Lower leg skin (tissue), 4 donors: ENCODE results near the gene KCNQ2. TPM values are rescaled to one million over a fixed set of nuclear protein-coding genes. Genes with fewer than 3 reads are reported as not detected.

Source experiments
- DNase-seq, 2 donors: peaks; one replicate each; pipeline ENCODE4 v3.0.0-alpha.2; 2019; ENCODE audit warnings: low spot score in 2 of 2
- H3K4me3 ChIP-seq: fragments of 200-600 bp; sonication (generic); 2 replicates; pipeline ENCODE4 v1.5.1; 2017; ENCODE audit warnings: mild to moderate bottlenecking, low read depth; ENCODE audit not compliant: poor library complexity, severe bottlenecking
- POLR2A ChIP-seq, 2 donors: fragments of 450-650 bp; IDR thresholded peaks; one replicate each; pipeline ENCODE4 v1.6.1; 2016 to 2017; ENCODE audit warnings: antibody characterized with exemption in 2 of 2, mild to moderate bottlenecking in 1 of 2, moderate library complexity in 1 of 2
- WGBS, 2 donors: methylation state at CpG; one replicate each; pipeline ENCODE4 v1.1.5; 2018; 5-methylcytosine and 5-hydroxymethylcytosine counted together
- intact Hi-C: fragments of 100-400 bp; cut with DNase I; formaldehyde crosslinking; loops from one replicate; pipeline ENCODE4 v1.15.0; 2023; ENCODE audit warnings: low total_unique reads
- total RNA-seq, 4 donors: library from RNA; depleted of rRNA; stranded (reverse); fragments of >200 nt; gene quantifications; one replicate each; pipeline ENCODE4 v1.1.0, GENCODE V29; 2016
- TF ChIP-seq, protein P1 (sequence below), 3 donors: fragments of 450-650 bp; IDR thresholded peaks; one replicate each; pipeline ENCODE4 v1.5.1; 2016; ENCODE audit warnings: antibody characterized with exemption in 3 of 3, mild to moderate bottlenecking in 3 of 3, moderate library complexity in 2 of 3

The KCNQ2 gene
- total RNA-seq, 4 donors from 2014 or later = not detected

DNA sequence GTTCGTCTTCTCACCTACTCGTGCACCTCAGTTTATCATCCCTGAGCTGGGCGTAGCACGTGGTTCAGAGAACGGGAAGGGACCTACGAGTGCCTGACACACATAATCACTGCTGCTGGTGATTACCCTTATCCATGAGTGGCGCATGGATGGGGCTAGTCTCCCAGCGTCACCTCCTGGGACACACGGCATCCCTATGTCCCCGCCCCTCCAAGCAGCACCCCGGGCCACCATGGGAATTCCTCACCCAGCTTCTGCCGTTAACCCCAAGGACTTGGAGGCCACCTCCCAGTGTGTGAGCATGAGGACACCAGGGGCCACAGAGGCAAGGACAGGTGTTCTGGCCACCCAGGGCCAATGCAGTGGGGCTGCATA lies 121.1 kb downstream of the KCNQ2 start:
- H3K4me3 ChIP-seq = no peak overlapping the region
- no peak for TF ChIP-seq POLR2A (IDR thresholded peaks at IDR 0.05)
- TF ChIP-seq, protein P1, sequence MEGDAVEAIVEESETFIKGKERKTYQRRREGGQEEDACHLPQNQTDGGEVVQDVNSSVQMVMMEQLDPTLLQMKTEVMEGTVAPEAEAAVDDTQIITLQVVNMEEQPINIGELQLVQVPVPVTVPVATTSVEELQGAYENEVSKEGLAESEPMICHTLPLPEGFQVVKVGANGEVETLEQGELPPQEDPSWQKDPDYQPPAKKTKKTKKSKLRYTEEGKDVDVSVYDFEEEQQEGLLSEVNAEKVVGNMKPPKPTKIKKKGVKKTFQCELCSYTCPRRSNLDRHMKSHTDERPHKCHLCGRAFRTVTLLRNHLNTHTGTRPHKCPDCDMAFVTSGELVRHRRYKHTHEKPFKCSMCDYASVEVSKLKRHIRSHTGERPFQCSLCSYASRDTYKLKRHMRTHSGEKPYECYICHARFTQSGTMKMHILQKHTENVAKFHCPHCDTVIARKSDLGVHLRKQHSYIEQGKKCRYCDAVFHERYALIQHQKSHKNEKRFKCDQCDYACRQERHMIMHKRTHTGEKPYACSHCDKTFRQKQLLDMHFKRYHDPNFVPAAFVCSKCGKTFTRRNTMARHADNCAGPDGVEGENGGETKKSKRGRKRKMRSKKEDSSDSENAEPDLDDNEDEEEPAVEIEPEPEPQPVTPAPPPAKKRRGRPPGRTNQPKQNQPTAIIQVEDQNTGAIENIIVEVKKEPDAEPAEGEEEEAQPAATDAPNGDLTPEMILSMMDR (IDR thresholded peaks at IDR 0.05) = no peak
- intact Hi-C loops = no loop called here
- WGBS, 2 donors = 85 to 88% methylated on average over 12 of the region's 12 CpGs
- DNase-seq = no peak

DNA sequence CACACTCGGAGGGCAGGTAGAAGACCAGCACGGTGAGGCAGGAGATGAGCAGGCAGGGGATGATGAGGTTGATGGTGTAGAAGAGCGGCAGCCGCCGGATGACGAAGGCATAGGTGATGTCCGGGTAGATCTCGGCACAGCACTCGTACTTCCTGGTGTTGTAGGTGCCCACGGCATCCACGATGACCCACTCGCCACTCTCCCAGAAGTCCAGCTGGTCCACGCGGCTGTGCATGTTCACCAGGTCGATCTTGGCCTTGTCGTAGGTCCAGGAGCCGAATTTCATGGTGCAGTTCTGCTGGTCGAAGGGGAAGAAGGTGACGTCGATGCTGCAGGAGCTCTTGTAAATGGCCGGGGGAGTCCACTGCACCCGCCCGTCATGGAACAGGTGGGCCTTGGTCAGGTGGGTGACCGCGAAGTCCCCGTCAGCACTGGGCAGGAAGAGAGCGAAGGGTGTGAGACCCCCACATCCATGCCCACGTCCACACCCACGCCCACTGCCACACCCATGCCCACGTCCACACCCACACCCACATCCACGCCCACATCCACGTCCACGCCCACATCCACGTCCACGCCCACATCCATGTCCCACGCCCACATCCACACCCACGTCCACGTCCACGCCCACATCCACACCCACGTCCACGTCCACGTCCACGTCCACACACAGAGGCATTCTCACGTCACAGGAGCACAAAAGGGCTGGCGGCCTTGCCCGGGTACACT lies 121.7 kb downstream of the KCNQ2 start:
- intact Hi-C loops = no loop called here
- H3K4me3 ChIP-seq = no peak overlapping the region
- no peak for DNase-seq
- TF ChIP-seq, protein P1 (IDR thresholded peaks at IDR 0.05) = no peak
- TF ChIP-seq POLR2A (IDR thresholded peaks at IDR 0.05) = no peak
- WGBS, 2 donors = 83 to 85% methylated on average over 46 of the region's 46 CpGs

Other genes with a start within 250 kb of the KCNQ2 start
- 1 to 10 TPM in 2 of 4 donors, under 1 TPM in 1, not detected in 1; 0.53 to 2.5 (median 1.4) TPM for gene BIRC7, start 236.8 kb downstream of the KCNQ2 start, total RNA-seq
- 1 to 10 TPM in 1 of 4 donors, under 1 TPM in 1, not detected in 2; 0.23 to 1.1 TPM for gene NKAIN4, start 218.2 kb downstream of the KCNQ2 start, total RNA-seq
- 10 to 100 TPM; 31.0 to 55.1 (median 36.9) TPM for gene ARFGAP1, start 199.8 kb downstream of the KCNQ2 start, total RNA-seq
- gene COL20A1, start 179.5 kb downstream of the KCNQ2 start, total RNA-seq = not detected
- under 1 TPM in 1 of 4 donors, not detected in 3; 0.13 TPM for gene CHRNA4, start 111.3 kb downstream of the KCNQ2 start, total RNA-seq
- 10 to 100 TPM; 13.3 to 26.8 (median 22.9) TPM for gene EEF1A2, start 26.4 kb upstream of the KCNQ2 start, total RNA-seq
- gene PPDPF, start 48.1 kb upstream of the KCNQ2 start, total RNA-seq = 100 to 1,000 TPM; 122 to 426 (median 348) TPM
- gene PTK6, start 64.7 kb upstream of the KCNQ2 start, total RNA-seq = 100 to 1,000 TPM in 1 of 4 donors, 10 to 100 TPM in 3; 72.4 to 101 (median 79.9) TPM
- gene SRMS, start 75.1 kb upstream of the KCNQ2 start, total RNA-seq = under 1 TPM in 3 of 4 donors, not detected in 1; 0.16 to 0.59 (median 0.37) TPM
- under 1 TPM in 2 of 4 donors, not detected in 2; 0.12 to 0.39 TPM for gene FNDC11, start 81.5 kb upstream of the KCNQ2 start, total RNA-seq
- 10 to 100 TPM; 26.9 to 35.4 (median 28.6) TPM for gene HELZ2, start 101.6 kb upstream of the KCNQ2 start, total RNA-seq
- gene GMEB2, start 154.4 kb upstream of the KCNQ2 start, total RNA-seq = 10 to 100 TPM; 11.9 to 18.3 (median 13.7) TPM
- 10 to 100 TPM in 3 of 4 donors, 1 to 10 TPM in 1; 9.4 to 23.0 (median 12.0) TPM for gene STMN3, start 180.8 kb upstream of the KCNQ2 start, total RNA-seq
- 10 to 100 TPM in 3 of 4 donors, 1 to 10 TPM in 1; 8.5 to 38.3 (median 12.7) TPM for gene RTEL1, start 185.7 kb upstream of the KCNQ2 start, total RNA-seq
- 10 to 100 TPM in 2 of 4 donors, 1 to 10 TPM in 2; 3.0 to 49.5 (median 12.1) TPM for gene TNFRSF6B, start 224.0 kb upstream of the KCNQ2 start, total RNA-seq
- gene ARFRP1, start 235.3 kb upstream of the KCNQ2 start, total RNA-seq = 10 to 100 TPM; 20.7 to 42.6 (median 34.7) TPM
- gene ZGPAT, start 235.4 kb upstream of the KCNQ2 start, total RNA-seq = 10 to 100 TPM; 34.4 to 44.7 (median 35.9) TPM